AG09309 (cell line): ENCODE measurements around the gene LFNG.

Experiments used
- DNase-seq: peaks from one replicate; pipeline ENCODE4 v3.0.0-alpha.2; 2010; ENCODE audit warnings: low read depth
- H3K4me3 ChIP-seq: 2 replicates; pipeline ENCODE4 v1.5.1; 2011; ENCODE audit warnings: mild to moderate bottlenecking, low read depth, low read length, moderate library complexity; ENCODE audit not compliant: control insufficient read depth
- TF ChIP-seq, protein P1 (sequence below): IDR thresholded peaks from 2 replicates; pipeline ENCODE4 v1.5.1; 2011; ENCODE audit warnings: mild to moderate bottlenecking, low read depth, low read length, inconsistent platforms; ENCODE audit not compliant: insufficient read depth, control insufficient read depth; ENCODE audit errors: missing control alignments

LFNG gene, protein sequence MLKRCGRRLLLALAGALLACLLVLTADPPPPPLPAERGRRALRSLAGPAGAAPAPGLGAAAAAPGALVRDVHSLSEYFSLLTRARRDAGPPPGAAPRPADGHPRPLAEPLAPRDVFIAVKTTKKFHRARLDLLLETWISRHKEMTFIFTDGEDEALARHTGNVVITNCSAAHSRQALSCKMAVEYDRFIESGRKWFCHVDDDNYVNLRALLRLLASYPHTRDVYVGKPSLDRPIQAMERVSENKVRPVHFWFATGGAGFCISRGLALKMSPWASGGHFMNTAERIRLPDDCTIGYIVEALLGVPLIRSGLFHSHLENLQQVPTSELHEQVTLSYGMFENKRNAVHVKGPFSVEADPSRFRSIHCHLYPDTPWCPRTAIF

DNA sequence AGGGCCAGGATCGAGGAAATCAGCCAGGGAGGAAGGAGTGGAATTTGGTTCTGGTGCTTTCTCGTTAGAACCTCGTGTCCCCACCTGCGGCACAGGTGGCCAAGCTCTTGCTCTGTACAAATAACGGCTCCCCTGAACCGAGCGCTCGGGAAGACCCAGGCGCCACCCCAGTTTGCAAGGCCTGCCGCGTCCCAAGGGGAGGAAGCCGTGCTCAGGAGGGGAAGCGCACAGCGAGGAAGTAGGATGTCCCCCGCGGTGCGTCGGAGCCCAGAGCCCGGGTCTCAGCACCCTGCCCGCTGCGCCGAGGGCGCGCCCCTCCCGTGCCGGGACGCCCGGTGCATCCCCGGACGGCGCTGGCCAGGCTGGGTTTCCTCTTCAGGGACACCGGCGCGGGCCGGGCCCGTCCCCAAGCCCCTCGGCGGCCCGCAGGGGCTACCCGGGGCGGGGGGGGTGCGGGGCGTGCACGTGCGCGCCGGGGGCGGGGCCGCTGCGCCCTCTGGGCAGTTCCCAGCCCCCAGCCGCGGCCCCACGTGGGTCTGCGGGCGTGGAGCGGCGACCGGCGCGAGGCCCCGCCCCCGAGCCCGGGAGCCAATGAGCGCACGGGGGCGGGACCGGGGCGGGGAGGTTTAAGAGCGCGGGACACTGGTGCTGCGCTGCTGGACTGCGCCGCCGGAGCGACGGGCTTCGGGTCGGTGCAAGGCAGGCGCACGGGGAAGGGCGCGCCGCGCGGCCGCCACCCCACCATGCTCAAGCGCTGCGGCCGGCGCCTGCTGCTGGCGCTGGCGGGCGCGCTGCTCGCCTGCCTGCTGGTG, at the start of gene LFNG:
TSS of gene LFNG (plus strand) at position 656 of the 812 bp plus-strand sequence. CDS start at position 744, 88 bp downstream.
- H3K4me3 ChIP-seq = peak within 1 kb of the TSS; percentile 62
- DNase-seq = peak; percentile 49
- TF ChIP-seq, protein P1, sequence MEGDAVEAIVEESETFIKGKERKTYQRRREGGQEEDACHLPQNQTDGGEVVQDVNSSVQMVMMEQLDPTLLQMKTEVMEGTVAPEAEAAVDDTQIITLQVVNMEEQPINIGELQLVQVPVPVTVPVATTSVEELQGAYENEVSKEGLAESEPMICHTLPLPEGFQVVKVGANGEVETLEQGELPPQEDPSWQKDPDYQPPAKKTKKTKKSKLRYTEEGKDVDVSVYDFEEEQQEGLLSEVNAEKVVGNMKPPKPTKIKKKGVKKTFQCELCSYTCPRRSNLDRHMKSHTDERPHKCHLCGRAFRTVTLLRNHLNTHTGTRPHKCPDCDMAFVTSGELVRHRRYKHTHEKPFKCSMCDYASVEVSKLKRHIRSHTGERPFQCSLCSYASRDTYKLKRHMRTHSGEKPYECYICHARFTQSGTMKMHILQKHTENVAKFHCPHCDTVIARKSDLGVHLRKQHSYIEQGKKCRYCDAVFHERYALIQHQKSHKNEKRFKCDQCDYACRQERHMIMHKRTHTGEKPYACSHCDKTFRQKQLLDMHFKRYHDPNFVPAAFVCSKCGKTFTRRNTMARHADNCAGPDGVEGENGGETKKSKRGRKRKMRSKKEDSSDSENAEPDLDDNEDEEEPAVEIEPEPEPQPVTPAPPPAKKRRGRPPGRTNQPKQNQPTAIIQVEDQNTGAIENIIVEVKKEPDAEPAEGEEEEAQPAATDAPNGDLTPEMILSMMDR = no peak

DNA sequence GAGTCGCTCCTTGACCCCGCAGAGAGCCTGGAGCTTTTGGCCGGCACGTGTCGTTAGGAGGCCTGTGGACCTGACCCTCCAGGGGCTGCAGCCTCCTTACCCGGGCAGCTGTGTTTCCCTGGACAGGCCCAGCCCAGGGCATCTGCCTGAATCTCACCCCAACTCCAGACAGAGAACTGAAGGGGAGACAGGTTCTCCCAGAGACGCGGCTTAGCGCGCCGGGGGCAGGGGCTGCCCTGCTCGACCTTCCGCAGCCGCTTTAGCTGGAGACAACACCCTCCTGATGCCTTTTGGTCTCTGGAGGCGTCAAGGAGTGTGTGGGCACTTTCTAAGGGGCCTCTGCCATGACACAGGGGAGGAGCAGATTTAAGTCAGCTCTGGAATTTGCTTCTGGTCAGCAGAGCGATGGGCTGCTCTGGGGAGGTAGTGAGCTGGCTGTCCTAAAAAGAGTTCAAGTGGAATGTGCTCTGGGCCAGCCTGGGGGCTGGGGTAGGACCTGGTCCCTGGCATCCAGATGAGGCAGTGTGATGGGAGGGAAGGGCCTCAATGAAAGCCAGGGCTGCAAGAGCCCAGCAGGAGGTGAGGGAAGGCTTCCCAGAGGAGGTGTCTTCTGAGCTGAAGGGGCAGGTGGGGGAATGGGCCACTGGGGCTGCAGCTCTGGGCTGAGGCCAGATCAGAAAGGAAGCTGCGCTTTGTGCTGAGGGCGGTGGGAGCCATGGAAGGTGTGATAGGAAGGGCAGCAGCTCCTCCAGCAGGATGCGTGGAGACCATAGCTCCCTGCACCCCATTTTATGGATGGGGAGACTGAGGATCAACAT, 49.2 kb upstream of the LFNG start:
- no peak for DNase-seq
- no peak overlapping the region for H3K4me3 ChIP-seq
- TF ChIP-seq, protein P1 = no peak

DNA sequence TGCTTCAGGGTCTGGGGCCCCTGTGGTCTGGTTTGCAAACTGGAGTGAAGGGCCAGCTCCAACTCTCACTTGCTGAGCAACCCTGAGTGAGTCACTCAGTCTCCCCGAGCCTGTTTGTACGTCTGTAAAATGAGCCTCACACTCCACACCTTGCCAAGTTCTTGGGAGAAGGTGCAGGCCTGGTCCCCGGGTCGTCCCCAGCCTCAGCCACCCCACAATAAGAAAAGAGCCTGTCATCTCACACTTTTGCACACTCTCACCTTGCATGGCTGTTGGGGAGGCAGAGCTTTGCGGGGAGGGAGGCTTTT, 48.6 kb upstream of the LFNG start:
- no peak overlapping the region for H3K4me3 ChIP-seq
- no peak for DNase-seq
- TF ChIP-seq, protein P1 = no peak

DNA sequence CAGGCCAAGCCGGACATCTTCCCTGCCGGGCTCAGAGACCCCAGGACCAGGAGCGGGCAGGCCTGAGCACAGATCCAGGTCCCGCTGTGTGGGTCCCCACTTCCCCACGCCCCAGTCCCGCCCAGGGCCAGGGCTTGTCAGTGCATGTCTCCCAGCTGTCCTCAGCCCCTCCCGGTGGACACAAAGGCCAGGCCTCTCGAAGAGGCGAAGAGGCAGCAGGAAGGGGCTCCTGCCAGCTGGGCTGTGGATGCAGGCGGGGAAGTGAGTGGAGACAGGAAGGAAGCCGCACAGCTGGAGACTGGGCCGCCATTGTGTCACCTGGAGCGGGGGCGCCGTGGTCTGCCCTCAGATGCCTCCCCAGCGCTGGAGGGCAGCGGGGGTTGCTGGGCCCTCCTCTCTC, 48.2 kb upstream of the LFNG start:
- TF ChIP-seq, protein P1 = no peak
- no peak overlapping the region for H3K4me3 ChIP-seq
- DNase-seq = no peak

DNA sequence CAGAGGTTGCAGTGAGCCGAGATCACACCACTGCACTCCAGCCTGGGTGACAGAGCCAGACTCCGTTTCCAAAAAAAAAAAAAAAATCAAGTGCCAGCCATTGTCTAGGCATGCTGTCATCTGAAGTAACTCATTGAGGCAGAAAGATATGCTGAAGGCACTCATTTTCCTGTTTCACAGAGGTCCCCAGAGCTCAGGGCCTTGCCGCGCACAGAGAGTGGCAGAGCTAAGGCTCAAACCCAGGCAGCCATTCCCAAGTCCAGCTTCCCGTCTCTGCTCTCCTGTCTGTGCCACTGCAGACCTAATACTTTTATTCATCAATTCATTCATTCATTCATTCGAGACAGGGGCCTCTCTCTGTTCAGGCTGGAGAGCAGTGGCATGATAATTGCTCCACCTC, 46.8 kb upstream of the LFNG start:
- TF ChIP-seq, protein P1 = no peak
- H3K4me3 ChIP-seq = no peak overlapping the region
- DNase-seq = no peak

DNA sequence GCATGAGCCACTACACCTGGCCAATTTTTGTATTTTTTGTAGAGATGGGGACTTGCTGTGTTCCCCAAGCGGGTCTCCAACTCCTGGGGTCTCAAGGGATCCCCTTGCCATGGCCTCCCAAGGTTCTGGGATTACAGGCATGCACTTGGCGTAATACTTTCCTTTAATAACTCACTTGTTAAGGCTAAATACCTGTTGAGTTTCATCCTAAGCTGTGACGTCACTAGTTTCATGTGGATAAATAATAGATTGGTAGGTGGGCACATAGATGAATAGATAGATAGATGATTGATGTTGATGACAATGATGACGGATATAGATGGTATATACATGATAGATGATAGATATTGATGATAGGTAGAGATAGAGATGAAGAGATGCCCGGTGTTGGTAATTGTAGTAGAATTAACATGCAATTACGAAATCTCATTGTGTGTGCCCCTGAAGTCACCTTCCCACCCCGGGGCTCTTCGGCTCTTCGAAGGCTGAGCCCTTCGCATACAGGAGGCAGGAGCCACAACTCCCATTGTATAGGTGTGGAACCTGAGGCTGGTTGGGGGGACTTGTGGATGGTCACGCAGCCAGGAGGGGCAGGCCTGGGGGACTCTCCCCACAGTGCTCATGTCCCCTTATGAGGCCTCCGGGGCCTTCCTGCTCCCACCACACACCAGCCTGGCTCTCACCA, 45.9 kb upstream of the LFNG start:
- H3K4me3 ChIP-seq = no peak overlapping the region
- TF ChIP-seq, protein P1 = no peak
- no peak for DNase-seq
